NCI-H526 treated with DMSO at 0.1 percent for 48 hours (cell line): ENCODE data around the gene PRR22.
"Not testable (repeated sequence)": the region's sequence is repeated elsewhere in the genome, so short reads cannot be mapped to it uniquely, and the experiment has no call there.

ENCODE experiments used
- DNase-seq: peaks from one replicate; lab custom pipeline; 2025; lab: John Stamatoyannopoulos, UW

The PRR22 gene

DNA sequence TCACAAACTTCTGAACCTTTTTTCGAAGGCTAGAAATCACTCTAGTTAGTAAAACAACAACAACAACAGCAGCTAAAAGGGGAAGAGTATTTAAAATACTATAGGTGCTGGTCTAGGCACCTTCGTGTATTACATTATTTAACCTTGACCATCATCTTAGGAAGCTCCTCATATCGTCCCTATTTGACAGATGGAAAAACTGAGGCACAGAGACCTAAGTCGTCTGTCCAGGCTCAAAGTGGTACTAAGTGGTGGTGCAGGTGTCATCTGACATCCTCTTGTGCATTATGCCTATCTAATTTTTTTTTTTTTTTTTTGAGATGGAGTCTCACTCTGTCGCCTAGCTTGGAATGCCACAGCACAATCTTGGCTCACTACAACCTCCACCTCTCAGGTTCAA lies 35.0 kb downstream of the PRR22 start:
- no peak for DNase-seq

DNA sequence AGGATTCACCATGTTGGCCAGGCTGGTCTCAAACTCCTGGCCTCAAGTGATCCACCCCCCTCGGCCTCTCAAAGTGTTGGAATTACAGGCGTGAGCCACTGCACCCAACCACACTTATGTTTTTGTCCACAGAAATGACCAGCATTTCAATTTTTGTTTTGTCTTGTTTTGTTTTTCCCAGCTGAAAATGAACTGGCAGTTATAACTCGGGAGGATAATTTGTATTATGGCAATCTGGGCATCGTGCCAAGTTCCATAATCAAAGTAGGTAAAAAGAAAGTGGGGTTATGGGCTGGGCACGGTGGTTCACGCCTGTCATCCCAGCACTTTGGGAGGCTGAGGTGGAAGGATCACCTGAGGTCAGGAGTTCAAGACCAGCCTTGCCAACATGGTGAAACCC lies 35.6 kb downstream of the PRR22 start:
- DNase-seq, result not testable (repeated sequence)

DNA sequence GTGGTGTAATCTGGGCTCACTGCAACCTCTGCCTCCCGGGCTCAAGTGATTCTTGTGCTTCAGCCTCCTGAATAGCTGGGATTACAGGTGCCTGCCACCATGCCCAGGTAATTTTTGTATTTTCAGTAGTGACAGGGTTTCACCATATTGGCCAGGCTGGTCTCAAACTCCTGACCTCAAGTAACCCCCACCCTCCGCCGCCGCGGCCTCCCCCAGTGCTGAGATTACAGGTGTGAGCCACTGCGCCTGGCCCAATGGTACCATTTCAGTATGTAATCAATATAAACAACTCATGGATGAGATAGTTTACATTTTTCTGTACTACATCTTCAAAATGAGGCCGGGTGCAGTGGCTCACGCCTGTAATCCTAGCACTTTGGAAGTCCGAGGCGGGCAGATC lies 39.5 kb downstream of the PRR22 start:
- not testable (repeated sequence) for DNase-seq

DNA sequence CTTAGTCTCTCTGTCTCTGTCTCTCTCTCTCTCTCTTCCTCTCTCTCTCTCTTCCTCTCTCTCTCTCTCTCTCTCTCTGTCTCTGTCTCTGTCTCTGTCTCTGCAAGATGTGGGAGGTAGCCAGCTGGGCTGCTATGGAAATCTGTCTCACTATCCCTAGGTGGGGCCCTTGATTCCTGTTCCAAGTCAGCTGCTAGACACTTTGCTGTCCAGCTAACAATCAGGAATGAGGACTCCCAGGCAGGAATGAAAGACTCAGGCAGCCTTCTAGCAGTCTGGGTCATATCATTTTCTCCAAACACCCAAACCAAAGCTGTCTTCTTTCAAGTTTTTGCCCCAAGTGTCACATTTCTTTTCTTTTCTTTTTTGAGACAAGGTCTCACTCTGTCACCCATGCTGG lies 40.9 kb downstream of the PRR22 start:
- DNase-seq, result no peak

DNA sequence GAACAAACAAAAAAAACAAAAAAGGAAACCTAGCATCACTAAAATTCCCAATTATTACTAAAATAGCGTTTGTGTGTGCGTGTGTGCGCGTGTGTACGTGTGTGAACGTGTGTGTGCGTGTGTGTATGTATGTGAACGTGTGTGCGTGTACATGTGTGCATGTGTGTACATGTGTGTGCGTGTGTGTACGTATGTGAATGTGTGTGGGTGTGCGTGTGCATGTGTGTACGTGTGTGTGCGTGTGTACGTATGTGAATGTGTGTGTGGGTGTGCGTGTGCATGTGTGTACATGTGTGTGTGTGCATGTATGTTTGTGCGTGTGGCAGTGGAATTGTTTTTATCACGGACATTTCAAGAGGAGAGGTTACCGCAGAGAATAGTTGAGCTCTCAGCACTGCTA lies 42.5 kb downstream of the PRR22 start:
- DNase-seq, result no peak

DNA sequence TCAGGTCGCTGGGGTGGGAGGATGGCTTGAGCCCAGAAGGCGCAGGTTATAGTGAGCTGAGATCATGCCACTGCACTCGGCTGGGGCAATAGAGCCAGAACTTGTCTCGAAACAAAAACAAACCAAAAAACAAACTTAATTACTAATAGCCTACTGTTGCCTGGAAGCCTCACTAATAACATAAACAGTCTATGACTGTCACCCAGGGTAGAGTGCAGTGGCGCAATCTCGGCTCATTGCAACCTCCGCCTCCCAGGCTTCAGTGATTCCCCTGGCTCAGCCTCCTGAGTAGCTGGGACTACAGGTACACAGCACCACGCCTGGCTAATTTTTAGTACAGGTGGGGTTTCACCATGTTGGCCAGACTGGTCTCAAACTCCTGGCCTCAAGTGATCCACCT lies 46.1 kb downstream of the PRR22 start:
- no peak for DNase-seq

DNA sequence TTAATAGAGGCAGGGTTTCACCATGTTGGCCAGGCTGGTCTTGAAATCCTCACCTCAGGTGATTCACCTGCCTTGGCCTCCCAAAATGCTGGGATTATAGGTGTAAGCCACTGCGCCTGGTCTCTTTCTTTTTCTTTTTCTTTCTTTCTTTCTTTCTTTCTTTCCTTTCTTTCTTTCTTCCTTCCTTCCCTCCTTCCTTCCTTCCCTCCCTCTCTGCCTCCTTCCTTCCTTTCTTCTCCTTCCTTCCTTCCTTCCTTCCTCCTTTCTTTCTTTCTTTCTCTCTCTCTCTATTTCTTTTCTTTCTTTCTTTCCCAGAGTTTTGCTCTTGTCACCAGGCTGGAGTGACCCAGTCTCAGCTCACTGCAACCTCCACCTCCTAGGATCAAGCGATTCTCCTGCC lies 51.4 kb downstream of the PRR22 start:
- DNase-seq, result not testable (repeated sequence)
